HFF-Myc (cell line): ENCODE data around the gene PIH1D2.
"Not testable (repeated sequence)": the region's sequence is repeated elsewhere in the genome, so short reads cannot be mapped to it uniquely, and the experiment has no call there.

Experiments used
- DNase-seq: peaks from one replicate; pipeline ENCODE4 v3.0.0-alpha.2; 2011; ENCODE audit warnings: low read depth; ENCODE audit errors: extremely low read depth
- H3K4me3 ChIP-seq: replicated peaks from 2 replicates; pipeline ENCODE4 v1.5.1; 2011; ENCODE audit warnings: low read depth, mild to moderate bottlenecking, control low read depth, low read length
- CTCF ChIP-seq: IDR thresholded peaks from 2 replicates; pipeline ENCODE4 v1.5.1; 2012; ENCODE audit warnings: mild to moderate bottlenecking, low read depth, low read length, control low read depth; ENCODE audit errors: missing control alignments

PIH1D2 gene

GRCh38 chr11:112057170-112057569, 16.6 kb downstream of the PIH1D2 start:
- no peak overlapping the region for H3K4me3 ChIP-seq
- no peak for TF ChIP-seq CTCF
- no peak for DNase-seq

GRCh38 chr11:112051768-112052167, 22.0 kb downstream of the PIH1D2 start:
- no peak for TF ChIP-seq CTCF
- H3K4me3 ChIP-seq = no peak overlapping the region
- no peak for DNase-seq

- no peak for DNase-seq
- no peak for TF ChIP-seq CTCF
Measured at GRCh38 chr11:112050721-112051120, 23.1 kb downstream of the PIH1D2 start.

GRCh38 chr11:112049777-112050176, 24.0 kb downstream of the PIH1D2 start:
- DNase-seq = no peak
- H3K4me3 ChIP-seq = no peak overlapping the region

More at GRCh38 chr11:112050721-112051120, 23.1 kb downstream of the PIH1D2 start:
- no peak overlapping the region for H3K4me3 ChIP-seq

GRCh38 chr11:112048256-112048655, 25.6 kb downstream of the PIH1D2 start:
- not testable (repeated sequence) for H3K4me3 ChIP-seq, DNase-seq

More at GRCh38 chr11:112049777-112050176, 24.0 kb downstream of the PIH1D2 start:
- no peak for TF ChIP-seq CTCF

GRCh38 chr11:112046647-112047046, 27.2 kb downstream of the PIH1D2 start:
- DNase-seq = not testable (repeated sequence)

GRCh38 chr11:112044961-112045360, 28.9 kb downstream of the PIH1D2 start:
- no peak for TF ChIP-seq CTCF
- no peak overlapping the region for H3K4me3 ChIP-seq
- no peak for DNase-seq

More at GRCh38 chr11:112046647-112047046, 27.2 kb downstream of the PIH1D2 start:
- not testable (repeated sequence) for H3K4me3 ChIP-seq

- DNase-seq = no peak
- no peak for TF ChIP-seq CTCF
- H3K4me3 ChIP-seq = no peak overlapping the region
Measured at GRCh38 chr11:112042961-112043304, 30.9 kb downstream of the PIH1D2 start.
